ENCODE data around the gene FARS2. TPM values are rescaled to one million over a fixed set of nuclear protein-coding genes. Genes with fewer than 3 reads are reported as not detected.

Gene FARS2
- total and polyA plus RNA-seq, 2 donors (not counting 1 experiment from before 2014, with no cell fraction given), result 11.0 to 18.5 TPM

DNA sequence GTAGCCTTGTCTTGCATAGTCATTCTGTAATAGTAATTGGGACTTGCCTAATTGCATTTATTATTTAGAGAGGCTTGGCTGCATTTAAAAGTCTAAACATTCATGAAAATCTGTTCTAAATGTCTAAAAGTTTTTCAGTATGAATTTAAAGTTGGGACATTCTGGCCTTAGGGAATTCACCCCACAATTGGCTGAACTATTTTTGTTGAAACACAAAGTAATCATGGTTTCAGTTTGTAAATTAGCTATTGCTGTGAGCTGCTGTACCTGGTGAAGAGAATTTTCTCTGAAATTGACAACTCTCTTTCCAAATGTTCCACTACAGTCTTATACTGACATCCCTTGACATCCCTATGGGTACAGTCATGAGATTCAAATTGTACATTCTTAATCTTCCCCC, 253.0 kb downstream of the FARS2 start:
- Histone ChIP-seq H3K36me3 (ENCODE audit: control insufficient read depth, insufficient read depth, low read length) (no peaks in the 10 kb centered on the region), H3K27me3 (ENCODE audit: control insufficient read depth, insufficient read depth, low read length) (no peaks in the 10 kb centered on the region), H3K79me2 (ENCODE audit: control insufficient read depth, insufficient read depth, low read length) (no peaks in the 10 kb centered on the region), H3K9ac (ENCODE audit: insufficient read depth, low read length) (no peak overlapping the region), H3K9me3 (ENCODE audit: control insufficient read depth, insufficient read depth, low read depth, low read length) (no peaks in the 10 kb centered on the region), H3K4me3 (replicated peaks in 1 of 4; ENCODE audit: control extremely low read depth in 1 of 4, insufficient read depth in 1 of 4, low read depth in 3 of 4, low read length in 4 of 4) (no peak overlapping the region), H3K4me1 (ENCODE audit: control insufficient read depth, extremely low read depth, insufficient read depth, low read length) (no peaks in the 10 kb centered on the region), H3K4me2 (ENCODE audit: extremely low read depth, insufficient read depth, low read length) (no peak overlapping the region), H4K20me1 (ENCODE audit: control insufficient read depth, extremely low read depth, insufficient read depth, low read length) (no peaks in the 10 kb centered on the region), H2AFZ (ENCODE audit: low read length) (no peak overlapping the region), H3K27ac (ENCODE audit: insufficient read depth, low read length) (no peak overlapping the region)
- TF ChIP-seq EZH2 (IDR thresholded peaks at IDR 0.05; ENCODE audit: low read length, missing control alignments), result no peak
- TF ChIP-seq, protein P1, sequence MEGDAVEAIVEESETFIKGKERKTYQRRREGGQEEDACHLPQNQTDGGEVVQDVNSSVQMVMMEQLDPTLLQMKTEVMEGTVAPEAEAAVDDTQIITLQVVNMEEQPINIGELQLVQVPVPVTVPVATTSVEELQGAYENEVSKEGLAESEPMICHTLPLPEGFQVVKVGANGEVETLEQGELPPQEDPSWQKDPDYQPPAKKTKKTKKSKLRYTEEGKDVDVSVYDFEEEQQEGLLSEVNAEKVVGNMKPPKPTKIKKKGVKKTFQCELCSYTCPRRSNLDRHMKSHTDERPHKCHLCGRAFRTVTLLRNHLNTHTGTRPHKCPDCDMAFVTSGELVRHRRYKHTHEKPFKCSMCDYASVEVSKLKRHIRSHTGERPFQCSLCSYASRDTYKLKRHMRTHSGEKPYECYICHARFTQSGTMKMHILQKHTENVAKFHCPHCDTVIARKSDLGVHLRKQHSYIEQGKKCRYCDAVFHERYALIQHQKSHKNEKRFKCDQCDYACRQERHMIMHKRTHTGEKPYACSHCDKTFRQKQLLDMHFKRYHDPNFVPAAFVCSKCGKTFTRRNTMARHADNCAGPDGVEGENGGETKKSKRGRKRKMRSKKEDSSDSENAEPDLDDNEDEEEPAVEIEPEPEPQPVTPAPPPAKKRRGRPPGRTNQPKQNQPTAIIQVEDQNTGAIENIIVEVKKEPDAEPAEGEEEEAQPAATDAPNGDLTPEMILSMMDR (conservative IDR thresholded peaks at IDR 0.05 in 1 of 2, IDR thresholded peaks at IDR 0.05 in 1 of 2; ENCODE audit: low read depth in 1 of 2, low read length in 2 of 2), result no peak
- DNase-seq (ENCODE audit: low read depth in 2 of 2), result no peak

DNA sequence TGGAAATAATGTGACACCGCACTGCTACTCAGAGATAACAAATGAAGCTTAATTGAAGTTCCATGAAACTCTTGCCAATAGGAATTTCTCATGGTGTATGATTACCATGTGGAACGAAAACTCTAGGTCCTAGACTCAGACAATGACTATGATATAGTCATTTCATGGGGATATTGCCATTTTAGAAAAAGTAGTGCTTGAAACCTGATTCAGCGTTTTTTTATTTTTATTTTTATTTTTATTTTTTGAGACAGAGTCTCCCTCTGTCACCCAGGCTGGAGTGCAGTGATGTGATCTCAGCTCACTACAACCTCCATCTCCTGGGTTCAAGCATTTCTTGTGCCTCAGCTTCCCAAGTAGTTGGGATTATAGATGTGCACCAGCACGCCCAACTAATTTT, 253.9 kb downstream of the FARS2 start:
- no peak overlapping the region for H3K27ac ChIP-seq (ENCODE audit: insufficient read depth, low read length)
- H4K20me1 ChIP-seq (ENCODE audit: control insufficient read depth, extremely low read depth, insufficient read depth, low read length), result no peaks in the 10 kb centered on the region
- H3K27me3 ChIP-seq (ENCODE audit: control insufficient read depth, insufficient read depth, low read length), result no peaks in the 10 kb centered on the region
- H3K79me2 ChIP-seq (ENCODE audit: control insufficient read depth, insufficient read depth, low read length), result no peaks in the 10 kb centered on the region
- no peak overlapping the region for H3K4me2 ChIP-seq (ENCODE audit: extremely low read depth, insufficient read depth, low read length)
- no peak overlapping the region for H3K9ac ChIP-seq (ENCODE audit: insufficient read depth, low read length)
- no peaks in the 10 kb centered on the region for H3K36me3 ChIP-seq (ENCODE audit: control insufficient read depth, insufficient read depth, low read length)
- DNase-seq (ENCODE audit: low read depth in 2 of 2), result no peak
- H2AFZ ChIP-seq (ENCODE audit: low read length), result no peak overlapping the region
- no peaks in the 10 kb centered on the region for H3K9me3 ChIP-seq (ENCODE audit: control insufficient read depth, insufficient read depth, low read depth, low read length)
- H3K4me3 ChIP-seq (replicated peaks in 1 of 4; ENCODE audit: control extremely low read depth in 1 of 4, insufficient read depth in 1 of 4, low read depth in 3 of 4, low read length in 4 of 4), result no peak overlapping the region
- TF ChIP-seq, protein P1 (conservative IDR thresholded peaks at IDR 0.05 in 1 of 2, IDR thresholded peaks at IDR 0.05 in 1 of 2; ENCODE audit: low read depth in 1 of 2, low read length in 2 of 2), result no peak
- TF ChIP-seq EZH2 (IDR thresholded peaks at IDR 0.05; ENCODE audit: low read length, missing control alignments), result no peak
- no peaks in the 10 kb centered on the region for H3K4me1 ChIP-seq (ENCODE audit: control insufficient read depth, extremely low read depth, insufficient read depth, low read length)

DNA sequence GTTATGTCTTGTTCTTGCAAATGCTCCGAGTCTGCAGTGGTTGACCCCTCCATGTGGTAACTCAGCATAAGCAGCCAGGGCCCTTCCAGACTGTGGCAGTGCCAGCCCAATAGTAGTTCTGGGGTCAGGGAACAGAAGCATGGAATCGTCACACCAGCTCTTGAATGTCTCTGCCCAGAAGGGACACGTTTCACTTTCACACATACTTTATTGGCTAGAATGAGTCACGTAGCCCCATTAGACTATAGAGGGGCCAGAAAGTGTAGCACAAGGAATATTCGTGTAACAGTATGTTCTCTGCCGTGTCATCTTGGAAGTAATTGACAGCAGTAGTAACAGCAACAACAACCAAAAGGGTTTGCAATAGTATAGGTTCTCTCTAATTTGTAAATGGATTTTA, 254.7 kb downstream of the FARS2 start:
- no peaks in the 10 kb centered on the region for H3K36me3 ChIP-seq (ENCODE audit: control insufficient read depth, insufficient read depth, low read length)
- no peak overlapping the region for H3K27ac ChIP-seq (ENCODE audit: insufficient read depth, low read length)
- no peaks in the 10 kb centered on the region for H3K4me1 ChIP-seq (ENCODE audit: control insufficient read depth, extremely low read depth, insufficient read depth, low read length)
- no peak overlapping the region for H2AFZ ChIP-seq (ENCODE audit: low read length)
- H3K4me3 ChIP-seq (replicated peaks in 1 of 4; ENCODE audit: control extremely low read depth in 1 of 4, insufficient read depth in 1 of 4, low read depth in 3 of 4, low read length in 4 of 4), result no peak overlapping the region
- H3K9me3 ChIP-seq (ENCODE audit: control insufficient read depth, insufficient read depth, low read depth, low read length), result no peaks in the 10 kb centered on the region
- no peak overlapping the region for H3K9ac ChIP-seq (ENCODE audit: insufficient read depth, low read length)
- TF ChIP-seq EZH2 (IDR thresholded peaks at IDR 0.05; ENCODE audit: low read length, missing control alignments), result no peak
- TF ChIP-seq, protein P1 (conservative IDR thresholded peaks at IDR 0.05 in 1 of 2, IDR thresholded peaks at IDR 0.05 in 1 of 2; ENCODE audit: low read depth in 1 of 2, low read length in 2 of 2), result no peak
- no peaks in the 10 kb centered on the region for H3K79me2 ChIP-seq (ENCODE audit: control insufficient read depth, insufficient read depth, low read length)
- no peaks in the 10 kb centered on the region for H4K20me1 ChIP-seq (ENCODE audit: control insufficient read depth, extremely low read depth, insufficient read depth, low read length)
- no peak overlapping the region for H3K4me2 ChIP-seq (ENCODE audit: extremely low read depth, insufficient read depth, low read length)
- no peak for DNase-seq (ENCODE audit: low read depth in 2 of 2)
- no peaks in the 10 kb centered on the region for H3K27me3 ChIP-seq (ENCODE audit: control insufficient read depth, insufficient read depth, low read length)

All from fibroblast of lung (primary cell).